GM23338 (cell line): Measurements from ENCODE around the gene STRN4. TPM values are rescaled to one million over a fixed set of nuclear protein-coding genes. Genes with fewer than 3 reads are reported as not detected.

Experiments used
- ATAC-seq: fragments of 200-7000 bp; cut with Tn5 transposase; 3 replicates; pipeline ENCODE4 v1.9.1; 2020
- DNase-seq: peaks from one replicate; pipeline ENCODE4 v3.0.0-alpha.2; 2015; ENCODE audit warnings: low spot score
- H2AFZ ChIP-seq: fragments of 200-600 bp; sonication (generic); 2 replicates; pipeline ENCODE4 v1.8.0; 2016; ENCODE audit warnings: antibody characterized with exemption, mild to moderate bottlenecking, moderate library complexity
- H3F3A ChIP-seq: fragments of 200-600 bp; sonication (generic); replicated peaks from 2 replicates; pipeline ENCODE4 v1.8.0; 2017; ENCODE audit warnings: antibody characterized with exemption, mixed run types, low read depth
- H3K27ac ChIP-seq: fragments of 200-600 bp; sonication (generic); 2 replicates; pipeline ENCODE4 v1.6.1; 2016; ENCODE audit warnings: low read depth
- H3K27me3 ChIP-seq: fragments of 200-600 bp; sonication (generic); 2 replicates; pipeline ENCODE4 v1.8.0; 2016; ENCODE audit warnings: mild to moderate bottlenecking, mixed run types, moderate library complexity; ENCODE audit not compliant: insufficient read depth
- H3K36me3 ChIP-seq: fragments of 200-600 bp; sonication (generic); 2 replicates; pipeline ENCODE4 v1.8.0; 2016; ENCODE audit warnings: mild to moderate bottlenecking; ENCODE audit not compliant: insufficient read depth
- H3K4me1 ChIP-seq: fragments of 200-600 bp; sonication (generic); 2 replicates; pipeline ENCODE4 v1.8.0; 2016; ENCODE audit warnings: mild to moderate bottlenecking, moderate library complexity; ENCODE audit not compliant: insufficient read depth
- H3K4me2 ChIP-seq: fragments of 200-600 bp; sonication (generic); 2 replicates; pipeline ENCODE4 v1.7.1; 2017; ENCODE audit warnings: mixed run types
- H3K4me3 ChIP-seq: fragments of 200-600 bp; sonication (generic); 2 replicates; pipeline ENCODE4 v1.6.1; 2016; ENCODE audit warnings: mixed run types
- H3K79me2 ChIP-seq: fragments of 200-600 bp; sonication (generic); replicated peaks from 2 replicates; pipeline ENCODE4 v1.8.0; 2017; ENCODE audit warnings: mild to moderate bottlenecking; ENCODE audit not compliant: insufficient read depth
- H3K9me2 ChIP-seq: fragments of 200-600 bp; sonication (generic); 2 replicates; pipeline ENCODE4 v1.8.0; 2017; ENCODE audit not compliant: insufficient read depth
- H4K20me1 ChIP-seq: fragments of 200-600 bp; sonication (generic); replicated peaks from 2 replicates; pipeline ENCODE4 v1.8.0; 2017; ENCODE audit warnings: mild to moderate bottlenecking; ENCODE audit not compliant: insufficient read depth
- H3K27ac Mint-ChIP-seq: 2 replicates; pipeline ENCODE4 v1.8.0; 2020; ENCODE audit warnings: inconsistent platforms, mild to moderate bottlenecking, moderate library complexity, mixed read lengths
- H3K27me3 Mint-ChIP-seq: 3 replicates; pipeline ENCODE4 v1.8.0; 2022; ENCODE audit warnings: low read depth, mild to moderate bottlenecking, moderate library complexity, mixed read lengths, inconsistent platforms; ENCODE audit not compliant: insufficient read depth, poor library complexity
- H3K36me3 Mint-ChIP-seq: 3 replicates; pipeline ENCODE4 v1.8.0; 2021; ENCODE audit warnings: low read depth, mild to moderate bottlenecking, inconsistent platforms, moderate library complexity, mixed read lengths
- H3K4me1 Mint-ChIP-seq: 3 replicates; pipeline ENCODE4 v1.8.0; 2020; ENCODE audit warnings: mild to moderate bottlenecking, inconsistent platforms, mixed read lengths
- H3K4me3 Mint-ChIP-seq: 3 replicates; pipeline ENCODE4 v1.8.0; 2021; ENCODE audit warnings: moderate library complexity, mild to moderate bottlenecking, inconsistent platforms, mixed read lengths
- H3K9me3 Mint-ChIP-seq: 3 replicates; pipeline ENCODE4 v1.8.0; 2020; ENCODE audit warnings: moderate library complexity, mild to moderate bottlenecking, inconsistent platforms, mixed read lengths
- POLR2AphosphoS5 ChIP-seq: IDR thresholded peaks from 2 replicates; pipeline ENCODE4 v1.6.1; 2016; ENCODE audit warnings: antibody characterized with exemption, low read depth
- ZNF462 ChIP-seq: fragments of 250-450 bp; sonication (Bioruptor Pico); IDR thresholded peaks from 2 replicates; pipeline ENCODE4 v1.5.0; 2020; ENCODE audit warnings: mild to moderate bottlenecking, moderate library complexity
- polyA plus RNA-seq: library from polyadenylated mRNA; unstranded; fragments of >200 nt; fragmentation: Nextera tagmentation; extraction: Ambion mirVana; gene quantifications from 2 replicates; pipeline ENCODE4 v1.2.1, GENCODE V29; 2016
- total RNA-seq: library from RNA; depleted of rRNA; stranded (reverse); fragments of >200 nt; shearing (Covaris generic); gene quantifications from 2 replicates; pipeline ENCODE4 v1.2.3, GENCODE V29; 2014
- TF ChIP-seq, protein P1 (sequence below), 2 experiments: fragments of 200-600 bp in 1 of 2; sonication (generic) in 1 of 2; conservative IDR thresholded peaks; 2 replicates each; pipeline versions ENCODE4 v1.5.1 to v1.6.1; 2016 to 2017; ENCODE audit warnings: antibody characterized with exemption in 2 of 2, low read depth in 2 of 2, mild to moderate bottlenecking in 2 of 2, moderate library complexity in 1 of 2

The STRN4 gene
- total and polyA plus RNA-seq, 2 experiments from 2014 or later = 62.1 to 140 TPM

DNA sequence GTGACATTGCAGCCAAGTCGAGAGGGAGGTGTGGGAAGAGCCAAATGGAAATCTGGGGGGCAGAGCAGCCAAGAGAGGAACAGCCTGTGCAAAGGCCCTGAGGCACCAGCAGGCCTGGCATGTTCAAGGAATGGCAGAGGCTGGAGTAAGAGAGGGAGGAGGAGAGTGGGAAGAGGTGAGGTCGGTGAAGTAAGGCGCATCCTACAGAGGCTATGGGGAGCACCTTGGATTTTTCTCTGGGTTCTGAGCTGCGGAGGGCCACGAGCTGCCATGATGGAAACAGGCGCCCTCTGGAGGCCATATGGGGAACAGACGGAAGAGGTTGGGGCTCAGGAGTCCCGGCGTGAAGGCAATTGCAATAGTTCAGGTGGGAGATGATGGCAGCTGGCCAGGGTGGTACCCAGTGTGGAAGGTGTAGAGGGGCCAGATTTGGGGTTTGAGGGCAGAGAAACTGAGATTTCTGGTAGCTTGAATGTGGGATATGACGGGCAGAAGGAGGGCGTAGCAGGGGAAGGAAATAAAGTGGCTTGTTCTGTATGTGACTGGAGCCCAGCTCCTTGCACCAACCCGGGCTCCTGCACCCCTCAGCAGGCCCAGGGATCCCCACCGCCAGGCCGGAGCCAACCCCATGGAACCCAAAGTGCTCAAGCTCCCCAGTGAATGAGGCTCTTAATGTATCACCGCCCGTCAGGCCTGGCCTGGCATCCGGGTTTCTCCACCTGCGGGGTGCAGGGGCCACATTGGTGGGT, 20.5 kb upstream of the STRN4 start:
- no peak overlapping the region for H3K27ac ChIP-seq
- no peak overlapping the region for H3K4me3 ChIP-seq
- no peaks in the 10 kb centered on the region for H3K36me3 ChIP-seq
- ATAC-seq (peak; percentile 96), DNase-seq (peak; percentile 89)
- no peaks in the 10 kb centered on the region for H3F3A ChIP-seq
- H3K27me3 Mint-ChIP-seq = peaks cover 7% of the 10 kb centered on the region
- no peaks in the 10 kb centered on the region; the same call in 2 of the 3 replicates for H3K4me1 Mint-ChIP-seq
- no peak overlapping the region for H3K4me2 ChIP-seq
- H3K36me3 Mint-ChIP-seq = peaks cover 4% of the 10 kb centered on the region; the same call in 1 of the 3 replicates
- 0 out of 2 replicates have a peak, but pooled peaks have one; percentile 22 for TF ChIP-seq POLR2AphosphoS5
- TF ChIP-seq, protein P1, sequence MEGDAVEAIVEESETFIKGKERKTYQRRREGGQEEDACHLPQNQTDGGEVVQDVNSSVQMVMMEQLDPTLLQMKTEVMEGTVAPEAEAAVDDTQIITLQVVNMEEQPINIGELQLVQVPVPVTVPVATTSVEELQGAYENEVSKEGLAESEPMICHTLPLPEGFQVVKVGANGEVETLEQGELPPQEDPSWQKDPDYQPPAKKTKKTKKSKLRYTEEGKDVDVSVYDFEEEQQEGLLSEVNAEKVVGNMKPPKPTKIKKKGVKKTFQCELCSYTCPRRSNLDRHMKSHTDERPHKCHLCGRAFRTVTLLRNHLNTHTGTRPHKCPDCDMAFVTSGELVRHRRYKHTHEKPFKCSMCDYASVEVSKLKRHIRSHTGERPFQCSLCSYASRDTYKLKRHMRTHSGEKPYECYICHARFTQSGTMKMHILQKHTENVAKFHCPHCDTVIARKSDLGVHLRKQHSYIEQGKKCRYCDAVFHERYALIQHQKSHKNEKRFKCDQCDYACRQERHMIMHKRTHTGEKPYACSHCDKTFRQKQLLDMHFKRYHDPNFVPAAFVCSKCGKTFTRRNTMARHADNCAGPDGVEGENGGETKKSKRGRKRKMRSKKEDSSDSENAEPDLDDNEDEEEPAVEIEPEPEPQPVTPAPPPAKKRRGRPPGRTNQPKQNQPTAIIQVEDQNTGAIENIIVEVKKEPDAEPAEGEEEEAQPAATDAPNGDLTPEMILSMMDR (conservative IDR thresholded peaks at IDR 0.05; ENCODE audit: low read depth in 2 of 2) = peak; percentile 87 to 91
- TF ChIP-seq ZNF462 (CRISPR knock-in tag) = no peak
- no peak overlapping the region for H2AFZ ChIP-seq
- no peaks in the 10 kb centered on the region for H3K9me2 ChIP-seq
- no peaks in the 10 kb centered on the region for H3K9me3 Mint-ChIP-seq
- no peaks in the 10 kb centered on the region; the same call in none of the 2 replicates for H4K20me1 ChIP-seq
- no peaks in the 10 kb centered on the region for H3K27me3 ChIP-seq
- H3K4me1 ChIP-seq = no peaks in the 10 kb centered on the region
- H3K79me2 ChIP-seq = no peaks in the 10 kb centered on the region
- H3K4me3 Mint-ChIP-seq = no peak overlapping the region
- no peak overlapping the region for H3K27ac Mint-ChIP-seq
